Stimulated activated CD4-positive, alpha-beta T cell treated with anti-CD3 and anti-CD28 coated beads, Interleukin-1b, Interleukin-23, amount 100 ng/mL, for 48 hours (primary cell): Measurements from ENCODE around the gene BFSP1.

Experiments
- DNase-seq: peaks from one replicate; pipeline ENCODE4 v3.0.0-alpha.2; 2020

BFSP1 gene

GRCh38 chr20:17457588-17458190 lies 73.5 kb downstream of the BFSP1 start:
- DNase-seq: no peak

DNA sequence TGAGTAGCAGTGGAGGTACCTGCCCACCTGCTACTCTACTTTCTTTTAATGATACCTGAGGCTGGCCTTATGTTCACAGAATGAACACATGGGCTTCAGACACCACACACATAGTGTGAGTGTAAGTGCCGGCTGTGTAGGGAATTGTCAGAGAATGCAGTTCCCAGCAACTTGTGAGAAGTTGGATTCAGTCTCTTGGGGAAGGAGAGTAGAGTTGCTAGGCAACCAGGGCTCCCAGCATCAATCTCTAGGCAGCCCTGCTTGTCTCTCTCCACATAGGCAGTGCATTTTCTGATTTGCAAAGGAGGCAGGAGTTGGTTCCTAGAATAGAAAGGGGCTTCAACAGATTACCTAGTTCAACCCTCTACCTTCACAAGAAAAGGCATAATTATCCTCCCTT lies 74.1 kb downstream of the BFSP1 start:
- no peak for DNase-seq

DNA sequence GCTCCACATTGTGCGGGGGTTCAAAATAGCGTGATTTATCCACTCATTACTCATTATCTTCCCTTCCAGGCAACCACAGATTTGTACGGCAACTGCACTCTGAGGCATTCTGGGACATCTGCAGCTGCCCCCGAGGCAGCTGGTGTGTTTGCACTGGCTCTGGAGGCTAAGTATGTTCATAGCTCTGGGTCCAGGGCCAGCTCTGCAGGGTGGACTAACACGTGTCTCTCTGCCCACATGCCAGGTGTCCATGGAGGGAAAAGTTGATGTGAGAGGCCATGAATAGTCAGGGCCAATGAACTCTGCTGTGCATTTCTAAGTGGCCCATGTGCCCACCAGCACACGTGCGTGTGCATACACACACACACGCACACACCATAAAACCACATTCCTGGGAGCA lies 74.9 kb downstream of the BFSP1 start:
- no peak for DNase-seq

DNA sequence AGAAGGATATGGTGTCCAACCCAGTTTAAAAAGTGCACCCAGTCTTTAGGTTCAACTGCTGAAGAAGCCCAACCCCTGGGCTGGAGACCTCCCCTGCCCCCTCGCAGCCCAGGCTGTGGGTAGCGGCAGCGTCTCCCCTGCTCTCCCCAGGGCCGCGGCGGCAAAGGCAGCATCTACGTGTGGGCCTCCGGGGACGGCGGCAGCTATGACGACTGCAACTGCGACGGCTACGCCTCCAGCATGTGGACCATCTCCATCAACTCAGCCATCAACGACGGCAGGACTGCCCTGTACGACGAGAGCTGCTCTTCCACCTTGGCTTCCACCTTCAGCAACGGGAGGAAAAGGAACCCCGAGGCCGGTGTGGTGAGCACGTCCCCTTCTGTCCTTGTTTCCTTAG lies 77.6 kb downstream of the BFSP1 start:
- no peak for DNase-seq

DNA sequence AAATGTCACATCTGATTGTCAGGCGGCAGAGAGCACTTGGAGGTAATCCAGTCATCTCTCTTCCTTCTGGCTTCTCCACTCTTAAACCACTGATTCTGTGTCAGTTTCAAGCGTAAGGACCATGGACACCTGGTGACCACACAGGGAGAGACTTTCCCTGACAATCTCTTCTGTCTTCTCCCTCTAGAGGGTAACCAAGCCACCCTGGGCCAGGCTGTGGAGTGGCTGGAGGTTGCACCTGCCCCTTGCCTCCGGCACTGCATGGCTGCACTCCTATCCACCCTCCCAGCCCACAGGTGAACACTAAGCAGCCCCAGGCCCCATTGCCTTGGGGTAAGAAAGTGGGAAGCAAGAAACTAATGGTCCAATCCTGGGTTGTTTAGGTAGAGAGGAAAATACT lies 78.7 kb downstream of the BFSP1 start:
- no peak for DNase-seq

DNA sequence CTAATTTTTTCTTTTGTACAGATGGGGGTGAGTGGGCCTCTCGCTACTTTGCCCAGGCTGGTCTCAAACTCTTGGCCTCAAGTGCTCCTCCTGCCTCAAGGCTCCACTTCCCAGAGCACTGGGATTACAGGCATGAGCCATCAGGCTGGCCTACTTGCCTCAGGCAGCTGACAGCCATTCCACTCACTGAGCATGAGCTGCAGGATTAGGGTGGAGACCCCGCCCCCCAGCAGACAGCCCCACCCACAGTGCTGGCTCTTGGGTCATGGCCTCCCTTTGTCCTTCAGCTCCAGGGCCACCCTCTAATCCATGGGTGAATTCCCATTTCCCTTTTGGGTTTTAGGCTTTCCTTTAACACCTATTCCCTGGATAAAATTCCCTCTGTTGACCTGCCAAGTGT lies 82.1 kb downstream of the BFSP1 start:
- DNase-seq: no peak

DNA sequence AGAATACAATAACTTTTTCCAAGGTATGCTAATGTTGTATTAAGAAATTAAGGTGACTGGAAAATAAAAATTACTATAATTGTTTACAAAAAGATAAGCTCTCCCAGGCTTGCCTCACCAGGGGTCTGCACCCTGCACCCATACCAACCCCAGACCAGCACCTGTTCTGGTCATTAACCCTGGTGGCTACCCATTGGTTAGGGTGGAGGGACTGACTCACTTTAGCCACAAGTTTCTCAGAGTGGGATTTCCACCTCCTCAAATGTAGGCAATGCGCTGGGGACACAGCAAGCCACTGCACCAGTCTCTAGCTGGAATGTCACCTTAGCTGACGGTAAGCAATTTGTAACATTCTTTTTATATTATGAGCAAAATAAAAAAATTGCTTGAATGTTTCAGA lies 83.1 kb downstream of the BFSP1 start:
- no peak for DNase-seq

GRCh38 chr20:17446171-17446570 lies 85.0 kb downstream of the BFSP1 start:
- DNase-seq: no peak

GRCh38 chr20:17445543-17445942 lies 85.6 kb downstream of the BFSP1 start:
- DNase-seq: no peak

- no peak for DNase-seq
Measured at GRCh38 chr20:17444091-17444490, 87.1 kb downstream of the BFSP1 start.
